NCI-H146 treated with DMSO at 0.1 percent for 48 hours (cell line): ENCODE measurements around the gene STX8.

Experiments
- DNase-seq: peaks from one replicate; lab custom pipeline; 2025; ENCODE audit not compliant: unreplicated experiment; lab: John Stamatoyannopoulos, UW

The STX8 gene

DNA sequence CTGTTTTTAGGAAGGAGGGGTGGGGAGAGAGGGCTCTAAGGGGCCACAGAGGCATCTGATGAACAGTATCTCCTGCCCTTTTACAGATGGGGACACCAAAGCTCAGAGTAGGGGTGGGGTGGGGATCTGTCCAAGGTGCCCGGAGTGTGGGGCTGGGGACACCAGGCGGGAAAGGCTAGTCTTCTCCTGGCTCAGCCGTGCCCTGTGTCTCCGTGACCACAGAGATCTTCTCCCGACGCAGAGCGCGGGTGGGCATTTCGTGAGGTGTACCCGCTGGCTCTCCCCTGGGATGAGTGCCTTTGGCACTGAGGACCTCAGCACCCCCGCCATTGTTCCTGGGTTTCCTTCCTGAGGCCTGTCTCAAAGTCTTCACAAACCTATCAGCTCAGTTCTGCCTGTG, 344.8 kb downstream of the STX8 start:
- DNase-seq: no peak

DNA sequence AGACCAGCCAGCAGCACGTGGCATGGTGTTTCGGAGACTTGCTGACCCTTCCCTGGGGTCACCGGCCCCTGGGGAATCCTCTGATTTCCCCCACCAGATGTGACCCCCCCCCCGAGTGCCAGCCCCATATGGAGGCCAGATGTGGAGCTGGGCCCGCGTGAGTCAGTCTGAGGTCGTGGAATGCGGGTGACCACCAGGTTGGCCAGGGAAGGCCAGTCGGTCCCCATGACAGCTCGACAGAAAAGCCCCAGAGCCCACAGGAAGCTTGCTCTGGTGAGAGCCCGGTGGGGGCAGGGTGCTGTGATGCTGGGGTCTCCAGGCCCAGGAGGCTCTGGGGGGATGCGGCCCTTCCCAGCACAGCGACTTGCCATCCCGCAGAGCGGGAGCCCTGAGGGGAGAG, 345.3 kb downstream of the STX8 start:
- DNase-seq: no peak

DNA sequence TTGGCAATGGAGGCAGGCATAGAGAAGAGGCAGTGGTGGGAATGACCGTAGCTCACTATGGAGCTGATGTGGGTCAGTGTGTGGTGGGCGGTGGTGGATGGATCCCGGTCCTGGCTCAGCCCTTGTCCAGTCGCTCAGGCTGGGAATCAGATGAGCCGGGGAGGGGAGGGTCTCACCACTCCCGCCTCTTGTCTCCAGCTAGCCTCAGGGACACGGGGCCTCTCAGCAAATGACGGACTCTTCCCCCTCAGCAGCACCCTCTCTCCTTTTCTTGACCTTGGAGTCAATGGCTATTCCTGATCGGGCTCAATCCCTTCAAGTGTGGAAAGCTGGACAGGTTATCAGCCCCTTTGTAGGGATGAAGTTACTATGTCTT, 345.8 kb downstream of the STX8 start:
- no peak for DNase-seq

DNA sequence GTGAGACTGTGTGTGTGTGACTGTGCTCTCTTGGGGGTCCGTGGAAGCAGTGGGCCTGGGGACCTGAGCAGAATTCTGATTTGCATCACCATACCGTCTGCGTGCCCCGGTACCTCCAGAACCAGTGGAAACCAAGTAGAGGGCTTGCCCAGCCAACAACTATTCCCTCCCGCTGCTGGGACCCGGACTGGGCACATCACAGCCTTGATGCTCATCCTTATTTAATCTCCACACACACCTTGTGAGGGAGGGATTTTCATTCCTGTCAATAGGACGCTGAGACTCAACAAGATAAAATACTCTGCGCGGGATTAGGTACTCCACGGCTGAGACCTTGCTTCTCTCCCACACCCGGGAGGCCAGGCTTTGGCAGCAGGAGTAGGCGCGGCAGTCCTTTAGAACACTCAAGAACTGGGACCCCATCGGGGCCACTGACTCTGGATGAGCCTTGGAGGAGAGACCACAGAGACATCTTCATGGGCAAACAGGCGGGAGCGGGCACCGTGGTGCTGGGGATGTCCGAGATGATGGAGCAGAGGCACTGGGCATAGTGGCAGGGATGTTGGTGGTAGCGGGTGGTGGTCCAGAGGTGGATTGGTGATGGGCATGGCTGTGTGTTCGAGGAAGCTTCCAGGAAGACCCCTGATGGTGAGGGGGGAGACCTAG, 346.3 kb downstream of the STX8 start:
- no peak for DNase-seq

DNA sequence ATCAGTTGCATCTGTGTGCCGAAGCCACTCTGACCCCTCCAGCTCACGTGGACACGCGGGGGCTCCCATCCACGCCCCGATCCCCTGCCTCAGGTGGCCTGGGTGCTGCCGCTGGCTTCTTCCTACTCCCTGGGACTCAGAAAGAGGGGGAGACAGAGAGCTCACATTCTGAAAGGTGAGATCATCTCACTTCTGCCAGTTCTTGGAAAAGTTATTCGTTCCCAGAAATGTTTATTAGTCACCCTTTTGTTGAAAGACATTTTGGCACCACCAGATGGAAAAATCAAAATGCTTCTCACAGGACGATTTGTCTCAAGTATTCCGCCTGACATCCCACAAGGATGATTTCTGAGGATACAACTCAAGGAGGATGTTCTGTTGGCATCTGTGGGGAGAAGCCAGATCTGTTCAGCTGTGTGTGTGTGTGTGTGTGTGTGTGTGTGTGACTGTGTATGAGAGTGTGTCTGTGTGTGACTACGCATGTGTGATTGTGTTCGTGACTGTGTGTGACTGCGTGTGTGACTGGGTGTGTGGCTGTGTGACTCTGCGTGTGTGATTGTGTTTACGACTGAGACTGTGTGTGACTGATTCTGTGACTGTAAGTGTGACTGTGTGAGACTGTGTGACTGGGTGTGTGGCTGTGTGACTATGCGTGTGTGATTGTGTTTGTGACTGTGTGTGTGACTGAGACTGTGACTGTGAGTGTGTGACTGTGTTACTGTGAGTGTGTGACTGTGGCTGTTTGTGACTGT, 347.0 kb downstream of the STX8 start:
- DNase-seq: no peak

DNA sequence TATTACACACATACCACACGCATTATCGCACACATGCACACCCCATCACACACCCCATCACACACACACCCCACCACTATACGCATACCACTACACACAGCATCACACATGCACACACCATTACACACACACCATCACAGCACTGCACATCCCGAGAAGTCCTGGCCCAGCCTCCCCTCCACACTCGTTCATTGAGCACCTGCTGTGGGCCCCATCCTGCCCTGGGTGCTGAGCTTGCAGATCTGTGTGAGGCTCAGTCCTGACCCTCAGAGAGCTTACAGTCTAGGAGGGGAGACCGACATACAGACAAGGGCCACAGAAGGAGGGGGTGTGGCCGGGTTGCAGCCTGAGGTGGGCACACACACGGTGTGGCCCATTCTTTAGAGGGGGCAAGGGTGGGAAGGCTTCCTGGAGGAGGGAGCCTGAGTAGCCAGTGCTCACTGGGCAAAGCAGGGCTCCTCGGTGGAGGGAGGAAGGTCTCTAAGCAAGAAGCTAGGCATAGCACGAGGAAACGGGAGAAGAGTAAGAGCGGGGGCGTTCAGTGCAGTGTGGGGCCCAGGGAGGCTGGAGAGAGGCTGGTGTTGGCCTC, 347.7 kb downstream of the STX8 start:
- DNase-seq: no peak

DNA sequence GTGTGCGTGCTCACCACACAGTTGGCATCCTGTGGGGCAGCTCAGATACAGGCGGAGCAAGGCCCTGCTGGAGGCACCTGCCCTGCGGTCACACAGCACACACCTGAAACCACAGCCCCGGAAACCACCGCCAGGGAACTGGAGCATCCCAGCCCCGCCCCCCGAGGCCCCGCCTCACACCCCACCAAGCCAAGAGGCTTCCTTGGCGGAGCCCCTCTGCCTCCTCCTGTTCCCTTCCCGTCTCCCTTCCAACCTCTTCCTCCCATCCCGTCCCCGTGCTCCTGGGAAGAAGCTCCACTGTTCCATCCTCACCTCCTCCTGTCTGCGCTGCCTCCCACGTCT, 348.9 kb downstream of the STX8 start:
- DNase-seq: no peak

DNA sequence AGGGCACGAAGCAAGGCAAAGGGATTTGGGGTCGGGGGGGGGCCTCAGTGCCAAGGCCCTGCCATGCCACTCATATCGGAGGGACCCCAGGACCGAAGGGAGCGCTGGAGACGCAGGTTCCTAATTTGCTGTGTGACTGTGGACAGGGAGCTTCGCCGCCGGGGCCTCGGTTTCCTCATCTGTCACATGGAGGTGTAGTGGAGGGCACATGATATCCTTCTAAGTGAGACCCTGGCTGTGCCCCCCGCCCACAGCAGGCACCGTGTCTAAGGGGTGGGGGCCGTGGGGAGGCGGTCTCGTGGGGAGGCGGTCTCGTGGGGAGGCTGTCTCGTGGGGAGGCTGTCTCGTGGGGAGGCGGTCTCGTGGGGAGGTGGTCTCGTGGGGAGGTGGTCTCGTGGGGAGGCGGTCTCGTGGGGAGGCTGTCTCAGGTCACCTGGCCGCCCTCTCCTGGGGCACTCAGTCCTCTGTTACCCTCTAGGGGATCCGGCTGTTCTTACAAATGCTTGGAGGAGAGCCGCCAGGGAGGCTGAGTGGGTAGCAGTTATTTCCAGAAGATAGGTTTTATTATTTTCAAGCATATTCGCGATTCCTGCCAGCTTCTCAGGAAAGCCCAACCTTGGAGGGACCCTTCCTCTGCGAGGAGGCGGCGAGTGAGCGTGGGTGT, 349.4 kb downstream of the STX8 start:
- DNase-seq: no peak

DNA sequence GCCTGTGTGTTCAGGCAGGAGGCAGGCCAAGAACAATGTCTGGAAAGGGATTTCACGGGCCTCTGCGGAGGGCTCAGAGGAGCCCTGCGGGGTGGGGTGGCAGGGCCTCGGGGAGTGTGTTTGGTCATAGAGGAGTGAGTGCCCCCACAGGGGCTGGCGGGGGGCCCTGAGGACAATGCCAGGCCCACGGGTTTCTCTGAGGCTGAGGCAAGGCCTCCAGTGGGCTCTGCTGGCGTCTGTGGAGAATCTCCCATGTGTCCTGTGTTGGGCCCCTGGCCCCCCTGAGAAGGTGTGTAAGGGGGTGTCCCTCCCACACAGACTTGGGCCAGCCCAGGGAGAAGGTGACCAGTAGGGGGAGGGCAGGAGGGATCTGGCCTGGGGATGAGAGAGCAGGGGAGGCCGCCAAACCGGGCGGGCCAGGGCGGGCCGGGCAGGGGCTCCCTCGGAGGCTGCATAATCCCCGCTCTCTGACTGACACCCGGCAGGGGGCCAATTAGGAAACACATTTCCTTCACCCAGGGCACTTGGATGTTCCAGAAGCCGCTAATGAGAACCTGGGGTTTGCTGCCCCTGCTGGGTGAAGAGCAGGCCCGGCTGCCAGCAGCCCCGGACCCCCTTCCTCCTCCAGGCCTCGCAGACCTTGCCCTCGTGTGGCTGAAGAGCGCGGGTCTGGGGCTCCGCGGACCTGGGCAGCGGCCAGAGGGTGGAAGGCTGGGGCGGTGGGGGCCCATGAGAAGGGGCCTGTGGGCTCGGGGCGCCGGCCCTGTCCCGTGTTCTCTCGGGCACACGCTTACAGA, 350.1 kb downstream of the STX8 start:
- DNase-seq: no peak

DNA sequence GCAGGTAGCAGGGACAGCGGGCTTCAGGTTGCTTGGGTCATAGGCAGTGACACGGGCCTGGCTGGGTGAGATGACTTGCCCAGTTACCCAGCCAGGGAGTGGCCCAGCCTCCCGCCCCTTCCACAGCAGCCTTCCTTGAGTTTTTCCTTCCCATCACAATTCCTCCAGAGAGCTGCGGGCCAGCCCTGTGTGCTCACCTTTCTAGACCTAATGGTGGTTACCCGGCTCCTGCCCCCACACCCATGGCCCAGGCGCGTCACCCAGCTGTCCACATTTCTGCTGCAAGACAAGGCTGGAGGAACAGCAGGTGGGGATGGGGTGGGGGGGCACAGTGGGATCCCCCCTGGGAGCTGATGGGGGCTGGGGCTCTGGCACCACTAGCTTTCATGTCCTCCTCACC, 351.1 kb downstream of the STX8 start:
- no peak for DNase-seq

DNA sequence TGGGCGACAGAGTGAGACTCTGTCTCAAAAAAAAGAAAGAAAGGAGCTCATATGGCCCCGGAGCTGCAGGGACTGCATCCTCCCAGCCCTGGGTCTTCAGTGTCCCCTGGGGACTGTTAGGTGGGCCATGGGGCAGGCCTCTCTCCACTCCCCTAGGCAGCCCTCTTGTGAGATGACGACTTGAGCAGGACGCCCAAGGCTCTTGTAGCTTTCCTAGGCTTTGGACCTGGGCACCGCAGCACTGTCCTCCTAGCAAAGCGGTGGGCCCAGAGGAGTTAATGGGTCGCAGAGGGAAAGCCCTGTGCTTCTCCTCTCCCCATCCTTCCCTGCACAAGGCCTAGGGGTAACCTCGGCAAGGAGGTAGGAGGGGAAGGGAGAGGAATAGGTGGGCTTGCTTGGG, 352.1 kb downstream of the STX8 start:
- DNase-seq: no peak

DNA sequence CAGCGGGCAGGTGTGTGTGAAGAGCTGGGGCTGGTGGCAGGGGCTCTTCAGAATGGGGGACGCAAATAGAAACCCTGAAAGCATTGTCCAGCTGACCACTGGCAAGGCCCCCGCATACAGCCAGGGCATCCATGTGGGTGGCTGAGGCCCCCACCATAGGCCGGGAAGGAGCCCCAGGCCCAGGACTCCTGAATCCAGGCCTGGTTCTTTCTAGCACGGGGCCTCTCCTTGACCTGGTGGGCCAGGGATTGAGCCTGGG, 353.8 kb downstream of the STX8 start:
- DNase-seq: no peak

DNA sequence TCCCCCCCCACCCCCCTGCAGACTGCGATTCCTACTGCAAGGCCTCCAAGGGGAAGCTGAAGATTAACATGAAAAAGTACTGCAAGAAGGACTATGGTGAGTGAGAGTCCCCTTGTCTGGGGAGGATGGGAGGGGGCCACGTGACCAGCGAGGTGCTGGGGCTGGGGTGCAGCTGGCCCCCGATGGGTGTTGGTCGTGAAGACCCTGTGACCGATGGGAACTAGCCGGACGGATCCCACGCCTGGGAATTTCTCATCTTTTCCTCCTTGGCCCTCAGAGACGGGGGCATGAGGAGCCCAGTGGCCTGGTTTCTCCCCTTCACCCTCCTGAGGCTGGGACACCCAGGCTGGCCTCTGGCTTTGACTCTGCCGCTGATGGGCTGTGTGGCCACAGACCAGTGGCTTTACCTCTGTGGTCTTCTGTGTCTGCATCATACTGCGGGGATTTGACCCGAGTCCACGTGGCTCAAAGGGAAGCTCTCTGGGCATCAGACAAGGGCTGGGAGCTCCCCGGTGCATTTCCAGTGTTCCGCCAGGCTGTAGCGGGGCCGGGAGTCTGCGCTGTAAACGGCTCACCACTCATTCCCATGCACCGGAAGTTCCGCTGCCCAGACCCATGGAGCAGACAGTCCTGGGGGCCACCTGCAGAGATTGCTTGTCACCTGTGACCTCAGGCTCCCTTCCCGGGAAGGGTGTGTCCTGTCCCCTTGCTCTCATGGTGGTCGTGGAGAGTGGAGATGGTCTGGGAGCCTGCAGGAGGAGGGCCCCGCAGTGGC, 354.3 kb downstream of the STX8 start:
- DNase-seq: no peak

DNA sequence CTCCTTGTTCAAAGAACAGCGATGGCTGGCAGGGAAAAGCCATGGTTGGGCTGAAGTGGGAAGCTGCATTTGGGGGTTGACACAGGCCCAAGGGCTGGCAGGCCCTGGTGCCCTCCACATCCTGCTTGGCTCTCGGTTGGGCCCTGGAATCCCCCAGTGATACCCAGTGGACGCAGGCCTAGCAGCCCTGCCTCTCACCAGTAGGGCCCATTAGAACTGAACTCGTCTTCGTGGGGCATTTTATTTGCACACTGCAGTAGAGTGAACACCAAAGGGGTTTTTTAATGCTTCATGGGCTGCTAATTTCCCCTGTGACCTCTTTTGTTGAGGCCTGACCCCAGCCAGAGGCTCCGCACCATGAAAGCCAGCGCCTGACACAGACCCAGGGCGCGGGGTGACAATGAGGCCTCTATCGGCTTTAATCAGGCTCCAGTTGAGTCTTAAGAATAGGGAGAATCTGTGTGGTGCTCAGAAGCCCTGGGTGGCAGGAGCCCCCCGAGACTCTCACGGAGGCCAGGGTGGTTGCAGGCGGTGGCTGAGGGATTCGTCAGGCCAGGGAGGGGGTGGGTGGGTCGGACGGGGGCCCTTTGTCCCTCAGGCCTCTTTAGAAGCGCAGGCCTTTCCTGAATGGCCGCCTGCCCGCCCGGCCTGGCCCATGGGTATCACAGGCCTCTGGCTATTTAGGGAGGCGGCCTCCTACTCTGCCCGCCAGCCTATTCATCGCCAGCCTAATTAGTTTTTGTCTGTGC, 355.0 kb downstream of the STX8 start:
- no peak for DNase-seq

DNA sequence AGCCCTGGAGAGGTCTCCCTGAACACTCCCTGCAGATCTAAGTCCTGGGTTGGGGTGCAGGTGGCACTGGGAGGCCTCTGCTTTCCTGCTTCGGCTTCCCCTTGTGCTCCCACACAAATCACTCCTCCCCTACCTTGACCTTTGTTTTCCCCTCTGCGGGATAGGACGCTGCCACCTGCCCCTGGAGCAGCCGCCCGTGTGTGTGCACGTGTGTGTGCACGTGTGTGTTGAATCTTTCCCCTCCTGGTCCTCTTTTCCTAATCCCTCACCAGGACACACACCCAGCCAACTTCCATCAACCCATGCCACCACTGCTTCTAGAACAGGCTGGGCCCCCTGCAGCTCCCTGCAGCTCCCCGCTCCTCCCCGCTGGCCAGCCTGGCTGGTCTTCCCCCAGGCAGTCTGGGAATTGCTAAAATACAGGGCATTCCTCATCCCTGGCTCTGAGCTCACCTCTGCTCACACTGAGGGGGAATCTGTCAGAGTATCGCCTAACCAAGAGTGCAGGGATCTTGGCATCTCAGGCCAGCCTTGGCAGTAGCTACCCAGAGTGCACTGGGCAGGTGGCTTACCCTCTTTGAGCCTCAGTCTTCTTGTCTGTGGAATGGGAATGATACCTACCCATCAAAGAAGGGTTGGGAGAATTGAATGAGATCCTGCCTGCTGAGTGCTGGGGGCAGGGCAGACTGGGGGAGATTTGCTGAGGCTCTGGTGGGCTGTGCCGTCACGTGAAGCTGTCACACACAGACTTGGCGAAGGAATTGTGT, 355.8 kb downstream of the STX8 start:
- no peak for DNase-seq

DNA sequence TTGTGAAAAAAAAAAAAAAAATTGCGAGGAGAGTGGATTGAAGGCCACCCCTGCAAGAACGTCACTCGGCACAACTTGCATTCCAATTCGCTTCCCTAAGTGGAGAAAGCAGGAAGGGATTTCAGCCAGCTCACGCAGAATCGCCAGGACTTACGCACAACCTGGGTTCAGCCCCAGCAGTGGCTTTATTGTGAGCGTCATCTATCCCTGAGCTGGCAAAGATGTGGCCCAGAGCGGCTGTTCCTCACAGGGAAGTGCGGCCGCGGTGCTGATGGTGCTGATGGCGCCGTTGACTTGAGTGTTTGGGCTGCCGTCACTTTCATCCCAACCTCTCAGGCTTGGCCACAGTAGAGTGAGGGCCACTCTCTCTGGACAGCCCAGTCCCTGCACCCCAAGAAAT, 356.7 kb downstream of the STX8 start:
- DNase-seq: no peak

DNA sequence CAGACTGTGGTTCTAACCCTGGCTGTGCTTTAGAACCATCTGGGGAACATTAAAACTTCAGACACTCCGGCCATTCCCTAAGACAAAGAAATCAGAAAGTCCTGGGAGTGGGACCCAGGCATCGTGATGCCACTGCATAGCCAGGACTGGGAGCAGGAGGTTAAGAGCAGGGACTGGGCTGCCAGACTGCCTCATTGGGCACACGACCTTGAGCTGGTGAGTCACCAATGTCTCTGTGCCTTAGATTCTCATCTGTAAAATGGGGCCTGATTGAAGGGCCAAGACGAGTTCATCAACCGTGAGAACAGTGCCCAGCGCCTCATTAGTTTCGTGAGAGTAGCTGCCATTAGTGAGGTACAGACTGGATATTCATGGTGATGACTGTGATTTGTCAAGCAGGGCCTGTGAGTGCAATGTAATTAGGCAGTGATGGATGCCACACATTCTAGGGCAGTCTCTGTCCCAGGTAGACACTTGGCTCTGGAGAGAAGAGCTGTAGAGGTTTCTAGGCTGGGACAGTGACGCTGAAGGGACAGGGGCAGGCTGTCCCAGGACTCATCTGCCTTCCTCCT, 357.5 kb downstream of the STX8 start:
- no peak for DNase-seq

DNA sequence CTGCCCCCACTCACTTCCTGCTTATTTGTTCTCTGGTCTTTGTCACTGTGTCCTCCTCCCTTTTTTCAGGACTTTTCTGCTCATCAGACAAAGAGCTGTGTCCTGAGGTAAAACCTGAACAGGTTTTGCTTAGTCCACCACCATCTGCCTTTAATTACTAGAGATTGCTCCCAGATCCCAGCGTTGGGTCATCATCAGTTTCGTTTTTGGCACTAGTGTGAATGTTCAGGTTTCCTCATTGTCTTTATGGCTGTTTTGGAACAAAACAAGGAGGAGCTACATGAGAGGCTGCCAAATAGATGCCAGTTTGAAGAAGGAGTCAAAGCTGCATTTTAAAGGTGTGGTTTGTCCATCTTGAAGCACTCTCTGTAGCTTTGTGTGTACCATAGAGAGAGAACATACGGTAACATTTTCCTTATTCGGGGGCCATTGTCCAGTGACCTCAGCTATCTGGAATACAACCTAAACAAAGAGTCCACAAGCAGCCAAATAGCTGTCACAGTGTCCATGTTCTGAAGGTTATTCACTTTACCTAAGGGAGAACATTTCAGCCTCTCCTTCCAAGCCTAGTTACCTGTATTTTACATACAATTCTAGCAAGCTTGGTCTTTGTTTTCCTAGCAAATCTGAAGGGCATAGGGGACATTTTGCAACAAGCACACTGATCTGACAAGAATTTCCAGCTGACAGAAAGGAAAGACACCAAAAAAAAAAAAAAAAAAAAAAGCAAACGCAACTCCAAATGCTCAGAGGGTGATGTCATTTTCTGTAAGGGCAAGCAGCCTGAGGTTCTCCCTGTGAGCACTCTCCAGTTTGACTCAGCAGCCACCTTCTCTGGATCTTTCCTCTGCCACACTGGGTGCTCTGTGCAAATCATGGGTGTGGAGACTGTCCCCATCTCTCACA, 358.2 kb downstream of the STX8 start:
- peak; percentile 9 for DNase-seq
